GM12864 (cell line): ENCODE data around the gene ADAM10.

Experiments
- DNase-seq: peaks from one replicate; pipeline ENCODE4 v3.0.0-alpha.2; 2011; ENCODE audit warnings: low read depth
- H3K4me3 ChIP-seq: 2 replicates; pipeline ENCODE4 v1.5.1; 2011; ENCODE audit warnings: mild to moderate bottlenecking, low read depth, low read length, control low read depth
- TF ChIP-seq, protein P1 (sequence below): IDR thresholded peaks from 2 replicates; pipeline ENCODE4 v1.5.1; 2011; ENCODE audit warnings: low read depth, mild to moderate bottlenecking, moderate library complexity, low read length, control low read depth, inconsistent platforms; ENCODE audit errors: missing control alignments

The ADAM10 gene

DNA sequence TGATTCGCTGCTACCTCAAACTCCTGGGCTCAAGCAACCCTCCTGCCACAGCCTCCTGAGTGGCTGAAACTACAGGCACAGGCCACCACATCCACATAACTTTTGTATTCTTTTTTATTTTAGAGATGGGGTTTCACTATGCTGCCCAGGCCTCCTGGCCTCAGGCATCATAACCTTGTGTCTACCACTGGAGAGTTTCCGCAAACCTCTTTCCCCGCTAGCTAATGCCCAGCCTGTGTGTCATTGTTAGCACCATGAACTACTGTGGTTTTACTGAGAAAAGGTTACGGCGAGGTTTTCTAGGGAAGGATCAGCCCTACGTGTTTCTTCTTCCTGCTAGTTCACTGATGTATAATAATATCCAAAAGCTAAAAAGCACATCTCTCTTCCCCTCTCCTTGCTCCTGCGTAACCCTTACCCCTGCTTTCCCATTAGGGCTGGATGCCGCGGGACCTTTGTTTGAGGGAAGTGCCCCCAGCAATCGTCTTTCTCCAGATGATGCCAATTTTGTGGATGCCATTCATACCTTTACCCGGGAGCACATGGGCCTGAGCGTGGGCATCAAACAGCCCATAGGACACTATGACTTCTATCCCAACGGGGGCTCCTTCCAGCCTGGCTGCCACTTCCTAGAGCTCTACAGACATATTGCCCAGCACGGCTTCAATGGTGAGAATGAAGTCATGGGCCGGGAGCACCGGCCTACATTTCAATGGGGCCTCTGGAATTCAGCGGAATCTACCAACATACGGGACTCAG, 204.0 kb downstream of the ADAM10 start:
- TF ChIP-seq, protein P1, sequence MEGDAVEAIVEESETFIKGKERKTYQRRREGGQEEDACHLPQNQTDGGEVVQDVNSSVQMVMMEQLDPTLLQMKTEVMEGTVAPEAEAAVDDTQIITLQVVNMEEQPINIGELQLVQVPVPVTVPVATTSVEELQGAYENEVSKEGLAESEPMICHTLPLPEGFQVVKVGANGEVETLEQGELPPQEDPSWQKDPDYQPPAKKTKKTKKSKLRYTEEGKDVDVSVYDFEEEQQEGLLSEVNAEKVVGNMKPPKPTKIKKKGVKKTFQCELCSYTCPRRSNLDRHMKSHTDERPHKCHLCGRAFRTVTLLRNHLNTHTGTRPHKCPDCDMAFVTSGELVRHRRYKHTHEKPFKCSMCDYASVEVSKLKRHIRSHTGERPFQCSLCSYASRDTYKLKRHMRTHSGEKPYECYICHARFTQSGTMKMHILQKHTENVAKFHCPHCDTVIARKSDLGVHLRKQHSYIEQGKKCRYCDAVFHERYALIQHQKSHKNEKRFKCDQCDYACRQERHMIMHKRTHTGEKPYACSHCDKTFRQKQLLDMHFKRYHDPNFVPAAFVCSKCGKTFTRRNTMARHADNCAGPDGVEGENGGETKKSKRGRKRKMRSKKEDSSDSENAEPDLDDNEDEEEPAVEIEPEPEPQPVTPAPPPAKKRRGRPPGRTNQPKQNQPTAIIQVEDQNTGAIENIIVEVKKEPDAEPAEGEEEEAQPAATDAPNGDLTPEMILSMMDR, result no peak
- DNase-seq, result no peak
- no peak overlapping the region for H3K4me3 ChIP-seq

DNA sequence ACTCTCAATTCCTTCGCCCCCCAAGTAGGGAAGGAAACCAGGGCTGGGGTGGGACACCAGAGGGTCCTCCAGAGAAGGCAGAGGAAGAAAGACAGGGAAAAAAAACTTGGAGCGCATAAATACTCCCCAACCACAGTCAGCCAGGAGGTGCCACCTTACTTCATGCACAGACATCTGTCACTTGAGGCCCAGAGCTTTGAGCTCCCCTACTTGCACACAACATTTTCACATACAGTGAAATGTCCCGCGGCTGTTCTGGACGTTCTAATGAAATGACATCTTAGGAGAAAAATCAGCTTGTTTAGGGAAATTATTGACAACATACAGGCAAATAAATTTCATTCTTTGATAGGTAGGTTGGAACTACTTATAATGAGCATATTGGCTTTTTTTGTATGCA, 204.8 kb downstream of the ADAM10 start:
- TF ChIP-seq, protein P1, result no peak
- DNase-seq, result no peak
- no peak overlapping the region for H3K4me3 ChIP-seq

DNA sequence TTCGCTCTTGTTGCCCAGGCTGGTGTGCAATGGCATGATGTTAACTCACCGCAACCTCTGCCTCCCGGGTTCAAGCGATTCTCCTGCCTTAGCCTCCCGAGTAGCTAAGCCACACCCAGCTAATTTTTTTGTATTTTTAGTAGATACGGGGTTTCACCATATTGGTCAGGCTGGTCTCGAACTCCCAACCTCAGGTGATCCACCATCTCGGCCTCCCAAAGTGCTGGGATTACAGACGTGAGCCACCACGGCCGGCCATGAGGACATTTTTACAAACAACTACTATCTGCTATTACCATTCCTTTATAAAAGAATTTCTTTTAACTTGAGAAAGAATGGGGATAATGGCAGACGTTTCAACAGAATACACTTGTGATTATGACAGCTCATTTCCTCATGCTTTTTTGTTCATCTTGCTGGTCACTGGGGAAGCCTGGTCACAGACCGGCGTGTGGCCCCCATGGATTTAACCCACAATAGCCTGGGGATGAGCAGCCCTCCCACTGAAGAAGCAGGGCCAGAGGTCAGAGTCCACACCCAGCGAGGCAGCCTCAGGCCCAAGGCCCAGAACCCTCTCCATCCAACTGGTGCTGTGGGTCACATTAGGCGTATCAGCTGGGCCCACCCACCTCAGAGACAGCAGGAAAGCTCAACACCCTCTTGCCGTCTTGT, 205.7 kb downstream of the ADAM10 start:
- no peak for DNase-seq
- no peak overlapping the region for H3K4me3 ChIP-seq
- TF ChIP-seq, protein P1, result no peak

DNA sequence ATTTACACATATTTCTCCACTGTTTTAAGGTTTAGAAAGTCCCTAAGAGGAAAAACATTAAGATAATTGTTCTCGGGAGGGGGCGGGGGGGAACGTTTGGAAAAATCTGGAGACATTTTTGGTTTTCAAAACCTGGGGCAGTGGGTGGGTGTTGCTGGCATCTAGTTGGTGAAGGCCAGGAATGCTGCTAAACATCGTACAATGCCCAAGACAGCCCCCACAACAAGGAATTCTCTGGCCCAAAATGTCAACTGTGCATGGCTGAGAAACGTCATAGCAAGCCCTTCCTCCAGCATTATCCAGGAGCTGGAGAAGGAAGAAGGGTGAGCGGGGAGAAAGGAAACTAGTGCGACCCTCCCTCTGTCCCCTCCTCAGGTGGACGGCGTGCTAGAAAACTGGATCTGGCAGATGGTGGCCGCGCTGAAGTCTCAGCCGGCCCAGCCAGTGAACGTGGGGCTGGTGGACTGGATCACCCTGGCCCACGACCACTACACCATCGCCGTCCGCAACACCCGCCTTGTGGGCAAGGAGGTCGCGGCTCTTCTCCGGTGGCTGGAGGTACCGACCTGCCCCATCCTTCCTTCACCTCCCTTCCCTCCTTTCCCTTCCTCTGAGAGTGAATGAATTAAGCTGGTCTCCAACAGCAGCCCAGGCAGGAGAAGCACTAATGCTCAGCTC, 208.0 kb downstream of the ADAM10 start:
- no peak for DNase-seq
- no peak overlapping the region for H3K4me3 ChIP-seq
- TF ChIP-seq, protein P1, result no peak

DNA sequence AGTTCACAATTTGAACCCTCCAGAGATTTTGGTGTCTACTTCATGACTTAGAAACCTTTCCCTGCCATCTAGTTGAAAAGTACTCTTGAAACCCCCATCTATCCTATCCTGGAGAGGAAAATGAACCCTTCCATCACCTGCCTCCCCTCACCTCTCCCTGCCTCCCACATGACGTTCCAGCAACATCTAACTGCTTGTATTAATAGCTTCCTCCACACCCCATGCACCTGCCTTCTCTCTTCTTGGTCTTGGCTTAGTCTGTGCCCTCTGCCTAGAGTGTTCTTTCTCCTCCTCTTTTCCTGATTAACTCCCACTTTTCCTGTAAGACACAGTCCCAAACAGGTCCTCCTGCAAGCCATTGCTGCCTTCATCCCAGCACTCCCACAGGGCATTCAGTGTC, 210.0 kb downstream of the ADAM10 start:
- TF ChIP-seq, protein P1, result no peak
- no peak for DNase-seq

DNA sequence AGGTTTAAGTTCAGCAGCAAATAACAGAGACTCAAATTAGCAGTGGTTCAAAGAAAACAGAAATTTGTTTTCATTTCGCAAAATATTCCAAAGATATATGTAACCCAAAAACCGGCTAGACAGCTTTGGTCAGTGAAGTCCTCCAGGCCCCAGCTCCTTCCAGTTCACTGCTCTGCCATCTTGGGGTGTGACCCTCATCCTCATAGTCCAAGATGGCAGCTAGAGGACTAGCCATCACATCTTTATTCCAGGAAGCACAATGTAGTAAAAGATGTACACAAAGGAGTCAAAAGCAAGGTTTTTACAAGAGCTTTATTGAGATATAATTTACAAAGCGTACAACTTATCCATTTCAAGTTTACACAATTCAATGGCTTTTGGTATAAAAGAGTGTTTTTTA, 210.6 kb downstream of the ADAM10 start:
- TF ChIP-seq, protein P1, result no peak
- H3K4me3 ChIP-seq, result no peak overlapping the region
- no peak for DNase-seq

More for the DNA sequence above, 210.0 kb downstream of the ADAM10 start:
- no peak overlapping the region for H3K4me3 ChIP-seq
